CD8-positive, alpha-beta memory T cell (primary cell): ENCODE results near the gene LCNL1. TPM values are rescaled to one million over a fixed set of nuclear protein-coding genes. Genes with fewer than 3 reads are reported as not detected.

ENCODE experiments used
- polyA plus RNA-seq: library from polyadenylated mRNA; unstranded; fragments of 300-500 nt; fragmentation: Illumina TruSeq; gene quantifications from one replicate; pipeline ENCODE4 v1.2.3, GENCODE V29; 2021
- total RNA-seq, 2 experiments: library from RNA; stranded (reverse); gene quantifications; one replicate each; pipeline ENCODE4 v1.2.3, GENCODE V29; 2021

Gene LCNL1
- total and polyA plus RNA-seq, 3 experiments from 2014 or later: 0.16 to 0.22 (median 0.20) TPM

Other genes with a start within 250 kb of the LCNL1 start
Only the 30 nearest of the 38 such genes appear.
- gene LCN15, start 218.5 kb upstream of the LCNL1 start, total RNA-seq: not detected
- gene LCN15, start 218.5 kb upstream of the LCNL1 start, polyA plus RNA-seq: not detected
- 10 to 100 TPM; 50.1 to 50.6 TPM for gene TMEM141, start 191.6 kb upstream of the LCNL1 start, total RNA-seq
- gene TMEM141, start 191.6 kb upstream of the LCNL1 start, polyA plus RNA-seq: 37.8 TPM
- under 1 TPM in 1 of 2 experiments, not detected in 1; 0.73 TPM for gene CCDC183, start 186.7 kb upstream of the LCNL1 start, total RNA-seq
- gene CCDC183, start 186.7 kb upstream of the LCNL1 start, polyA plus RNA-seq: 0.26 TPM
- 100 to 1,000 TPM in 1 of 2 experiments, 10 to 100 TPM in 1; 98.2 to 106 TPM for gene RABL6, start 175.0 kb upstream of the LCNL1 start, total RNA-seq
- 20.9 TPM for gene RABL6, start 175.0 kb upstream of the LCNL1 start, polyA plus RNA-seq
- gene AJM1, start 140.5 kb upstream of the LCNL1 start, total RNA-seq: 1 to 10 TPM; 3.2 TPM
- gene AJM1, start 140.5 kb upstream of the LCNL1 start, polyA plus RNA-seq: 0.39 TPM
- 100 to 1,000 TPM; 108 to 110 TPM for gene PHPT1, start 133.6 kb upstream of the LCNL1 start, total RNA-seq
- gene PHPT1, start 133.6 kb upstream of the LCNL1 start, polyA plus RNA-seq: 100.0 TPM
- 10 to 100 TPM; 12.2 to 12.9 TPM for gene MAMDC4, start 130.6 kb upstream of the LCNL1 start, total RNA-seq
- not detected for gene MAMDC4, start 130.6 kb upstream of the LCNL1 start, polyA plus RNA-seq
- 100 to 1,000 TPM; 354 to 356 TPM for gene EDF1, start 116.7 kb upstream of the LCNL1 start, total RNA-seq
- 476 TPM for gene EDF1, start 116.7 kb upstream of the LCNL1 start, polyA plus RNA-seq
- 10 to 100 TPM; 53.2 to 60.5 TPM for gene TRAF2, start 96.5 kb upstream of the LCNL1 start, total RNA-seq
- 23.1 TPM for gene TRAF2, start 96.5 kb upstream of the LCNL1 start, polyA plus RNA-seq
- 100 to 1,000 TPM; 104 to 105 TPM for gene FBXW5, start 38.3 kb upstream of the LCNL1 start, total RNA-seq
- 163 TPM for gene FBXW5, start 38.3 kb upstream of the LCNL1 start, polyA plus RNA-seq
- gene C8G, start 37.8 kb upstream of the LCNL1 start, total RNA-seq: under 1 TPM in 1 of 2 experiments, not detected in 1; 0.96 TPM
- gene C8G, start 37.8 kb upstream of the LCNL1 start, polyA plus RNA-seq: not detected
- 1 to 10 TPM in 1 of 2 experiments, under 1 TPM in 1; 0.85 to 1.3 TPM for gene LCN12, start 30.7 kb upstream of the LCNL1 start, total RNA-seq
- gene LCN12, start 30.7 kb upstream of the LCNL1 start, polyA plus RNA-seq: not detected
- gene PTGDS, start 5.5 kb upstream of the LCNL1 start, total RNA-seq: under 1 TPM; 0.24 to 0.49 TPM
- 5.5 TPM for gene PTGDS, start 5.5 kb upstream of the LCNL1 start, polyA plus RNA-seq
- 10 to 100 TPM; 78.4 to 82.2 TPM for gene PAXX, start 9.4 kb downstream of the LCNL1 start, total RNA-seq
- gene PAXX, start 9.4 kb downstream of the LCNL1 start, polyA plus RNA-seq: 156 TPM
- 1 to 10 TPM; 3.4 to 4.1 TPM for gene CLIC3, start 13.6 kb downstream of the LCNL1 start, total RNA-seq
- gene CLIC3, start 13.6 kb downstream of the LCNL1 start, polyA plus RNA-seq: 52.1 TPM
- gene ABCA2, start 45.2 kb downstream of the LCNL1 start, total RNA-seq: 10 to 100 TPM; 15.9 to 20.7 TPM
- gene ABCA2, start 45.2 kb downstream of the LCNL1 start, polyA plus RNA-seq: 20.2 TPM
- under 1 TPM; 0.57 to 0.82 TPM for gene FUT7, start 49.1 kb downstream of the LCNL1 start, total RNA-seq
- gene FUT7, start 49.1 kb downstream of the LCNL1 start, polyA plus RNA-seq: 28.7 TPM
- gene NPDC1, start 63.2 kb downstream of the LCNL1 start, total RNA-seq: 10 to 100 TPM; 24.6 to 27.5 TPM
- 38.4 TPM for gene NPDC1, start 63.2 kb downstream of the LCNL1 start, polyA plus RNA-seq
- not detected for gene ENTPD2, start 71.1 kb downstream of the LCNL1 start, total RNA-seq
- gene ENTPD2, start 71.1 kb downstream of the LCNL1 start, polyA plus RNA-seq: not detected
- gene SAPCD2, start 87.6 kb downstream of the LCNL1 start, total RNA-seq: 10 to 100 TPM; 11.5 to 12.7 TPM
- gene SAPCD2, start 87.6 kb downstream of the LCNL1 start, polyA plus RNA-seq: 0.15 TPM
- 10 to 100 TPM; 15.3 to 15.5 TPM for gene UAP1L1, start 94.5 kb downstream of the LCNL1 start, total RNA-seq
- gene UAP1L1, start 94.5 kb downstream of the LCNL1 start, polyA plus RNA-seq: 4.6 TPM
- 10 to 100 TPM; 31.9 to 32.7 TPM for gene MAN1B1, start 104.0 kb downstream of the LCNL1 start, total RNA-seq
- 39.3 TPM for gene MAN1B1, start 104.0 kb downstream of the LCNL1 start, polyA plus RNA-seq
- 100 to 1,000 TPM; 294 to 308 TPM for gene DPP7, start 131.7 kb downstream of the LCNL1 start, total RNA-seq
- gene DPP7, start 131.7 kb downstream of the LCNL1 start, polyA plus RNA-seq: 158 TPM
- not detected for gene GRIN1, start 156.2 kb downstream of the LCNL1 start, total RNA-seq
- not detected for gene GRIN1, start 156.2 kb downstream of the LCNL1 start, polyA plus RNA-seq
- not detected for gene LRRC26, start 187.1 kb downstream of the LCNL1 start, total RNA-seq
- not detected for gene LRRC26, start 187.1 kb downstream of the LCNL1 start, polyA plus RNA-seq
- gene TMEM210, start 189.1 kb downstream of the LCNL1 start, total RNA-seq: not detected
- gene TMEM210, start 189.1 kb downstream of the LCNL1 start, polyA plus RNA-seq: not detected
- 10 to 100 TPM; 50.2 to 57.0 TPM for gene ANAPC2, start 205.6 kb downstream of the LCNL1 start, total RNA-seq
- gene ANAPC2, start 205.6 kb downstream of the LCNL1 start, polyA plus RNA-seq: 5.4 TPM
- 100 to 1,000 TPM; 114 to 118 TPM for gene SSNA1, start 205.7 kb downstream of the LCNL1 start, total RNA-seq
- 138 TPM for gene SSNA1, start 205.7 kb downstream of the LCNL1 start, polyA plus RNA-seq
- gene TPRN, start 217.7 kb downstream of the LCNL1 start, total RNA-seq: 10 to 100 TPM; 14.1 to 15.1 TPM
- gene TPRN, start 217.7 kb downstream of the LCNL1 start, polyA plus RNA-seq: 0.76 TPM
- gene TMEM203, start 222.7 kb downstream of the LCNL1 start, total RNA-seq: 10 to 100 TPM; 51.5 to 53.9 TPM
- gene TMEM203, start 222.7 kb downstream of the LCNL1 start, polyA plus RNA-seq: 134 TPM